HG03575 (cell line): ENCODE results near the gene SPAAR.
"Not testable (repeated sequence)": the region's sequence is repeated elsewhere in the genome, so short reads cannot be mapped to it uniquely, and the experiment has no call there.

Experiments used
- ATAC-seq: cut with Tn5 transposase; IDR thresholded peaks from one replicate; pipeline ENCODE4 v1.9.1; 2021; ENCODE audit not compliant: unreplicated experiment, insufficient number of reproducible peaks, low FRiP score; ENCODE audit errors: extremely low read depth

Gene SPAAR, protein sequence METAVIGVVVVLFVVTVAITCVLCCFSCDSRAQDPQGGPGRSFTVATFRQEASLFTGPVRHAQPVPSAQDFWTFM

DNA sequence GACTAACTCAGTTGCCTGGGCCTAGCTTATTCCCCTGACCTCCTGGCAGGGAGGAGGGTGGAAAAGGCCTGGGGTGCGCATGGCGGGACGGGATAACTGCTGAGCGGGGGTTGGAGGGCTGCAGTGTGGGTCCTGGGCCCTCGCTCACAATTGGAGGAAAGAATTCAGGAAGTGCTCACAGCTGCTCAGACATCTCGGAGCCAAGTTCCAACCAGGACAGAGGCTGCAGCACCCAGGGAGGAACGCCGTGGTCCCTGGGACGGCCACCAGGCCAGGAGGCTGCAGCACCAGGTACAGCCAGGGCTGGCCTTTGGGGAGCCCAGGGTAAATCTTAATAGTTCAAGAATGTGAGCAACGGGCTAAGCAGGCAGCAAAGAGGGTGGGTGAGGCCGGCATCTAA lies at the start of gene SPAAR:
Gene SPAAR (plus strand): TSS at position 217 of the 400 bp plus-strand sequence. CDS start 974 bp downstream, outside the sequence.
- ATAC-seq, result no peak

DNA sequence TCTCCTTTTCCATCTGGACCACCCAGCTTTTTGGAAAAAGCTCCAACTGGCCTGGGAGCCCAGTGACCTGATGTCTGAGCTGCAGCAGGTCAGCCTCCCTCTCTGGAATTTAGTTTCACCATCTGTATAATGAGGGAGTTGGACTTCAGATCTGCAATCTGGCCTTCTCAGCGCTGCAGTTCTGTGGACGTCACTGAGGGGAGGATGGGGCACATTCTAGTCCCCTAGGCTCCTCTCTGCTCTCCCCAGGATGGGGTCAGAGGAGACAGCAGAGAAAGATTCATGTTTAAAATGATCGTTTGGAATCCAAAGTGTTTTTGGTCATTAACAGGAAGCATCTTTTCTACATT lies 49.3 kb upstream of the SPAAR start:
- ATAC-seq, result no peak

DNA sequence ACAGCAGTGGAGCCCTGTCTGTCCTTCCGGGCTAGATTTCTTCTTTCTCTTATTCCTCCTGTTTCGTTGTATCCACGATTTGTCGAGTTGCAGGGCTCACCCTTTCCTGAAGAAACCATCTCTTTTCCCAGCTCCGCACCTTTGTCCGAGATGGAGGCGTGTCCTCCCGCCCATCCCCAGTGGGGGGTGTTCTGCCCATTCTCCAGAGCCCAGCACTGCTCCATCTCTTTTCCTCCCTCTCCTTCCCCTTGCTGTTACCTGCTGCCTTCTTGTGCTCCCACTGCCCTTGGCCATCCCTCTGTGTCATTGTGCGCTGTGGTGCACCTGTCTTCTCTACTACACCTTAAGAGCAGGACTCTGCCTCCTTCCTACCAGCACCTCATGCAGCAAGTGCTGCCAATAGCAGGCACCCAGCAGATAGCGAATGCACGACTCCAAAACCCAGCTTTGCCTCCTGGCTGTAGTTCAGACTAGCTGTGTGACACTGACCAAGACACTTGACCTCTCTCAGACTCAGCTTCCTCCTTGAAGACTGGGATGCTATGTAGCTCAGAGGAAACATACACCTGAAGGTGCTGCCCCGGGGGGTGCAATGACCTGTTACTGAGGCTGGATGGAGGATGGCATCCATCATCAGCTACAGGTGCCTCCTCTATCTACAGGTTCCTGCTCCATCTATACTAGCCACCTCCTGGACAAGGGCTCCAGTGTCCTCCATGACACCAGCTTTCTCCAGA lies 48.0 kb upstream of the SPAAR start:
- no peak for ATAC-seq

DNA sequence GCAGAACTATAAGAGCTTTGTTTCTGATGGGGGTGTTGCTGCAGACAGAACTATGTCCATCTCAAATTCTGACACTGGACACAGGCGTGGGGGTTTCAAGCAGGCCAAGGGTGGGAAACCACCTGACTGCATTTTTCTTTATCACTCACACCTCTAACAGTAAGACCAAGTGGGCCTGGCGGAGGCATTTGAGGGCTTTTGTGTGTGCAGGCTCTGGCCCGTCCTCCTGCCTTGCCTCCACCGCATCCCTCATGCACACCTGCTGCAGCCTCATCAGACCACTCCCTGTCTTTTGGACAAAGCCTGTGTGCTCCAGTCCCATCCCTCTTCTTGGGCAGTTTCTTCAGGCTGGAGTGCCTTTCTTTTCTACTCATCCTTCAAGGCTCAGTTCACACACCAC lies 47.0 kb upstream of the SPAAR start:
- ATAC-seq, result no peak

DNA sequence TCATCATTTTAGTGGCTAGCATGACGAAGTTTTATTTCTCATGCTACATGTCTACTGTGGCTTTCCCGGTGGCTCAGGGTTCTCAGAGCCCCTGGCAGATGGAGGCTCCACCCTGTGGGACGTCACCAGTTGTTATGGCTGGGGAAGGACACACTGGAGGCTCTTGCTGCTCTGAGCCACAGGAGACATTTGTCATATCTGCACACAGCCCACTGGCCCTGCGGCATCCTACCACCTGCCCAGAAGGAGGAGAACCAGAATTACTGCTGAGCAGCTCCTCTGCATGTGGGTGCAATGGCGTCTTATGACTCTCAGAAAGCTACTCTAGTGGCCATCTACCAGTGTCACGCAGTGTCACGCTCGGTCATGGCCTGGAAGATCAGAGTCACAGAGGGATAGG lies 45.7 kb upstream of the SPAAR start:
- no peak for ATAC-seq

DNA sequence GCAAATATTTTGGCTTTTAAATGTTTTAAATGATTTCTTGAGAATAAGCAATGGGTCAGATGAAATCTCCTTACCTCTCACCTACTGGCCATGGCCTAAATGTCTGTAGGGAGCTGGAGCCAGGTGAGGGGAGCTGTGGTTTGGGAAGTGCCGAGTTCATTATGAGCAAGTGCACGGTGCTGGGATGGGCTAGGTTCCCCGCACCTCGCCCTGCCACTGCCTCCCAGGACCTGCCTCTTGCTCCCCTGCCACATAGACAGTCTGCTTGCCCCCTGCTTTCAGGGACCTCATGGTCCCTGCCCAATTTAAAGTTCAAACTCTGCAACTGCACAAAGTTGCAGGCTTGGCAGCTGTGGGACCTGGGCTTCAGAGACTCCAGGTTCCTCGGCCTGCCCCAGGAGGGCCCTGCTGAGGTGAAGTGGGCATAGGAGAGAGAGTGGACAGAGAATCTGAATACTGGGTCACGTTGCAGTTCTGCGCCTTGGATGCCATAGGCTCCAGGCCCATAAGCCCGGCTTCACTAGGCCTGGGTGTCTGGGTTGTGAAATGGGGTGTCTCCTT lies 44.5 kb upstream of the SPAAR start:
- no peak for ATAC-seq

DNA sequence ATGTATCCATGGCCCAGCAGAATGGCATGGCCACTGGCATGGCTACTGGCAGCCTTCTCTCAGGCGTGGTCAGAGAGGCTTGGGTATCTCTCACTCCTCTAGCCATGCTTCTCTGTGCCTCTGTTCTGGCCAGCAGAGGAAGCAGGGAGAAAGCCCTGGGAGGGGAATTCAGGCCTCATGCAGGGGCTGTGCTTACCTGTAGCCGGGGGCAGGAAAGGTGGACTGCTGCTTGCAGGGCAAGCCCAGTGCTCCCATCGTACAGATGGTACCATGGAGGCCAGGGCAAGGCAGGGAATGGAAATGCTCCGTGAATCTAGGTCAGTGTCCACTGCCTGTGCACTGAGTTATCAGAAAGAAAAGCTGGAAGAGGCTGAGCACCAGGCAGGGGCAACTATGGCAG lies 41.8 kb upstream of the SPAAR start:
- no peak for ATAC-seq

DNA sequence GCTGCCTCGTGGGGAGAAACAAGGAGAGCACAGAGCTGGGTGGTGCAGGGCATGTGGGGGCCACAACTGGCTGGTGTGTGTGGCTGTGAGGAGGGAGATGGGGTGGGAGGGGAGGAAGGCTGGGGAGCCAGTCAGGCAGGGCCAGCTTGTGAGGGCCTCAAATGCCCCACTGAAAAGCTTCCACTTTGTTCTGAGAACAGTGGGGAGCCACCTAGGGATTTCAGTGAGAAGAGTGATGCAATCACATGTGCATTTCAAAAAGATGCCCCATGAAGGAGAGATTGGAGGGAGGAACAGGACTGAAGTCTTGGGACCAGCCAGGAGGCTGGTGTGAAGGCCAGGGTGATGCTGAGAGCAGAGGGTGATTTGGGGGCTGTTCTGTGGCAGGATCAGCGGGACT lies 40.4 kb upstream of the SPAAR start:
- no peak for ATAC-seq

DNA sequence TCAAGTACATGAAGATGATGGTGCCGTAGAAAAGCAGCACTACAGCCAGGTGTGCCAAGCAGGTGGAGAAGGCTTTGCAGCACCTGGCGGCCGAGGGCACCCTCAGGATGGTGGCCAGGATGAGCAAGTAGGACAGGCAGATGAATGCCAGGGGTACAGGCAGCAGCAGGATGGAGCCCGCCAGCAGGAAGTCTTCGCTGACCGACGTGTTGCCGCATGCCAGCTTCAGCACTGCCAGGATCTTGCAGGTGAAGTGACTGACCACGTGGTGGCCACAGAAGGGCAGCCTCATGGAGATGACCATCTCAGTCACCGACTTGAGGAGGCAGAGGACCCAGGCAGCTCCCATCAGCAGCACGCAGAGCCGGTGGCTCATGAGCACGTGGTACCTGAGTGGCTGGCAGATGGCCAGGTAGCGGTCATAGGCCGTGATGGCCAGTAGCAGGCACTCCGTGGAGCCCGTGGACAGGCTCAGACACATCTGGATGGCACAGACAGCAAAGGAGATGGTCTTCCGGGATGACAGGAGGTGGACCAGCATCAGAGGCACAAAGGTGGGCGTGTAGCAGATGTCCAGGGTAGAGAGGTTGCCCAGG lies 39.6 kb upstream of the SPAAR start:
- ATAC-seq, result no peak

DNA sequence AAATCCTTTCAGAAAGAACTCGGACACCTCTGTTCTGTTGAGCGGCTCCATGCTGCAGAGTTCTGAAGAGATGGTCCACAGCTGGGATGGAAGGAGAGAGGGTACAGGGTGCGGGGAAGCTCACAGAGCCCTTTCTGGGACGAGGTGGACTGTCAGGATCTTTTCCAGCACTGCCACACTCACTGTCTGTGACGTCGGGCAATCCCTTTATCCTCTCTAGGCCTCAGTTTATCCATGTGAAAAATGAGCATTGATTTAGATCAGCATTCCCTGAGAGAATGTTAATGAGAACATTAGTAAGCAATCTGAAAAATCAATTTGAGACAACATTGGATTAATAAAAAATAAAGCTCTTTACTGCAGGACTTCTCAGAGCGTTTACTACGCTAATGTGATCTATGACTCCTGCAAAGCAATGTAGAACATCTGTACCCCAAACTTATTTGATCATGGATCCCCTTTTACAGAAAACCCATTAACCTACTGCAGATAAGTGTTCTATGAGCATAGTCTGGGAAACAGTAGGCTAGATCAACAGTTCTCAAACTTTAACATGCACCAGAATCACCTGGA lies 38.9 kb upstream of the SPAAR start, which contains the start of gene OR13J1:
Gene OR13J1 (minus strand): TSS at position 51 of the 573 bp plus-strand sequence. CDS start 0 bp downstream, at position 51.
- ATAC-seq, result no peak

DNA sequence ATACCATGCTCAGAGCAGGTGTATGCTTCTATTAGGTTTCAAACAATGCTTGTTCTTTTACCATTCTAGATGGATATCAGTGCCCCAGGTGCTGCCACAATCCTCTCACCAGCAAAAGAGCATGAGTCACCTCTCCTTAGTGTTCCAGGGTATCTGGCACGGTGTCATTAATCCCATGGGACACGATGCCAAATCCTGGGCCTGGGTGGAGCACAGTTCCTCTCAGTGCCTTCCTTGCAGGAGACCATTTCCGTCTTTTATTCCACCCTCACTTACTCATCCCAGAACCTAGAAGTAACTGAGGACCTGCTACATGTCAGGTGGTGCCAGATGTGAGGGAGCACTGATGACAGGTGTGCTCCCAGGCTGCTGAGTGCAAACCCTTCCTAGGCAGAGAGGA lies 37.7 kb upstream of the SPAAR start:
- no peak for ATAC-seq

DNA sequence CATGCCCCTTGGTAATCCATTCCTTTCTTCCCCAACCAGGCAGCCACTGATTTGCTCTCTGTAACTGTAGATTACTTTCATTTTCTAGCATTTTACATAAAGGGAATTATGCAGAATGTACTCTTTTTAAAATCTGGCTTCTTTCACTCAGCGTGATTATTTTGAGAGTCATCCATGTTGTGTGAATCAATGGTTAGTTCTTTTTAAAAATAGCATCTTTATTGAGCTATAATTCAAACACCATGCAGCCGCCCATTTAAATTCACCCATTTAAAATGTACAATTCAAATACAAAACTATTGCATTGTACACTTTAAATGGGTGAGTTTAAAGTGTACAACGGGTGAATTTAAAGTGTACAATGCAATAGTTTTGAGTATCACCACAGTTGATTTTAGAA lies 36.8 kb upstream of the SPAAR start:
- ATAC-seq, result no peak

DNA sequence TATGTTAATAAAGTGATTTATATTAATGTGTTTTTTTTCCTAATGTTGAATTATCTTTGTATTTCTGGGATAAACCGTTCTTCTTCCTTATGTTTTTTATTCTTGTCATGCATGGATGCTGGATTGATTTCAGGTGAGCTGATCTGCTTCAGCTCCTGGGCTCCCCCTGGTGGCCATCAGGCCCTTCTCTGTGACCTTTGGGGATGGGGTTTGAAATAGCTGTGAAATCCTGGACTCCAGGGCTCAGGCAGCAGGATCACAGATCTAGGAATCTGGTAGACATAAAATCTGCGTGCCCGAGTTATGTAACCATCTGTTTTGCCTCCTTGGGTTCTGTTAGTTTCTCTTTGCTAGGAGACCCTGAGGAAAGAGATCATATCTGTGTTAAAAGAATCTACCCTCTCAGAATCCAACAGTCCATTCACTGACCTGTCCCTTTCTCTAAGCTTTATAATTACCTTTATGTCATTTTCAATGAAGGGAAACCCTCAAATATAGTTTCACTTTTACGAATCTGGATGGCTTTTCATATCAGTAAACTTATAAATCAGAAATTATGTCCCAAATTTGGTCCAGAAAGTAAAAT lies 26.9 kb upstream of the SPAAR start:
- ATAC-seq, result no peak

DNA sequence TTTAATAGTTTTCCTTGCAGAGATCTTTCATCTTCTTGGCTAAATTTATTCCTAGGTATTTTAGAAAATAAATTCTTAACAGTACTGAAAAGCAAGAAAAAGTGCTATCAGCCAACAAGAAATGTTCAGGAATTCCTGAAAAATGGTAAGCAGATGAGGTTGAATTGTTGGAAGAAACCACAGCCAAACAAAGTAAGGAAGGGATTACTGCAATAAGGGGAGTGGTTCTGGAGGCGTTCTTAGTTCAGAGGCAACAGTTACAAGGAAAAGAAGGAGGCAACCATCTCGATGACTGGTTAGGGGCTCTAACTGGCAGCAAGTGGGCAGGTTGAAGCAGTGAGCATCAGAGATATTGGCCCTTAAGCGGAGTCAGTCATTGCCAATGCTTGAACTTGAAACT lies 26.3 kb upstream of the SPAAR start:
- ATAC-seq, result no peak

DNA sequence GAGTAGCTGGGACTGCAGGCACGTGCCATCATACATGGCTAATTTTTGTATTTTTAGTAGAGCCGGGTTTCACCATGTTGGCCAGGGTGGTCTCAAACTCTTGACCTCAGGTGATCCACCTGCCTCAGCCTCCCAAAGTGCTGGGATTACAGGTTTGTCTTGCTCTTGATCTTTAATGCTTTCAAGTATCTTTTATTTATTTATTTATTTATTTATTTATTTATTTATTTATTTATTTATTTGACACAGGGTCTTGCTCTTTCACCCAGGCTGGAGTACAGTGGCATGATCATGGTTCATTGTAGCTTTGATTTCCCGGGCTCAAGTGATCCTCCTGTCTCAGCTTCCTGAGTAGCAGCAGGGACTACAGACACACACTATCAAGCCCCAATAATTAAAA lies 24.4 kb upstream of the SPAAR start:
- not testable (repeated sequence) for ATAC-seq

DNA sequence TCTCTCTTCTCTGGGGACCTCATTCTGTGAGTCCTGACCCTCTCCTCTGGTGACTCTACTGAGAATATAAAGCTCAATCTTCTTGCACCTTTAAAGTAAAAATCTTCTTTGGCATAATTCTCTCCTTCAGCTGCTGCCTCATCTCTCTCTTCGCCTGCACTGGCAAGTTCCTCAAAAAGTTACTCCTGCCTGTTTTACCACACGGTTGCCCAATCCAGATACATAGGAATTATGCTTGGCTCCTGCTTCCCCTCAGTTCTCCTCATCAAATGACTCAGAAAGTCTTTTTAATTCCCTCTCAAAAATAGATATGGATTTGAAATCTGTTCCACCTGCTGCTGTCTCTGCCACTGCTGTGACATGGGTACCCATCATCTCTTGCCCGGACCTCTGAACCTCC lies 17.6 kb upstream of the SPAAR start:
- no peak for ATAC-seq

DNA sequence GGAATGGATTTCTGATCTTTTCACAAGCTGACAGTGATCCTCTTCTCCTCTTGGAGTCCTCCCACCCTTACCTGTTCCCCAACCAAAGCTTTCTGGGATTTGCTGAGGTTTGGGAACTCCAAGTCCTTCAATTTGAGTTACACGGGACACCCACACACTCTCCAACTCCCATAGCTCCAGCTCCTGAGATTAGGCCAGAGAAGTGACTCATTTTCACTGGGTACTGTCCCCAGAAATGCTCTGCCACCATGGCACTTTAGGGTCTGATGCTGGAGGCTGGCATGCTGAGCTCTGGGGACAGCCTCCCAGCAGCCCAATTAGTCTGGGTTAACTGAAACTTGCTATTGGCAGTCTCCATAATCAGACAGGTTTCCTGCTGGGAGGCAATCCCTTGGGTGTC lies 17.2 kb upstream of the SPAAR start:
- ATAC-seq, result no peak

DNA sequence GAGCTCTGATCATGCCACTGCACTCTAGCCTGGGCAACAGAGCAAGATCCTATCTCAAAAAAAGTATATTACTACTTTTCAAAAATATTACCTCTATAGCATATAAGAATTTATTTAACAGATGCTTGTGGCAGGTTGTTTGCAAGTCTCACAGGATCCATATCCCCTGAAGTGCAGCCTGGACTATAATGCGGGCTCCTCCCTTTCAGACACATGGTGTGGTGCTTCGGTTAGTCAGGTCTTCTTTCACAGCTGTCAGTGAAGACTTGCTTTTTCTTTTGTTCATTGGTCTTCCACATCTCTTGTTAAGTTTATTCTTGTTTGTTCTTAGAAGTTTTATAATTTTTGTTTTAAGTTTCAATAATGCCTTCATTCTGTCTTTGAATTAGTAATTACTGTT lies 12.7 kb upstream of the SPAAR start:
- ATAC-seq, result no peak

DNA sequence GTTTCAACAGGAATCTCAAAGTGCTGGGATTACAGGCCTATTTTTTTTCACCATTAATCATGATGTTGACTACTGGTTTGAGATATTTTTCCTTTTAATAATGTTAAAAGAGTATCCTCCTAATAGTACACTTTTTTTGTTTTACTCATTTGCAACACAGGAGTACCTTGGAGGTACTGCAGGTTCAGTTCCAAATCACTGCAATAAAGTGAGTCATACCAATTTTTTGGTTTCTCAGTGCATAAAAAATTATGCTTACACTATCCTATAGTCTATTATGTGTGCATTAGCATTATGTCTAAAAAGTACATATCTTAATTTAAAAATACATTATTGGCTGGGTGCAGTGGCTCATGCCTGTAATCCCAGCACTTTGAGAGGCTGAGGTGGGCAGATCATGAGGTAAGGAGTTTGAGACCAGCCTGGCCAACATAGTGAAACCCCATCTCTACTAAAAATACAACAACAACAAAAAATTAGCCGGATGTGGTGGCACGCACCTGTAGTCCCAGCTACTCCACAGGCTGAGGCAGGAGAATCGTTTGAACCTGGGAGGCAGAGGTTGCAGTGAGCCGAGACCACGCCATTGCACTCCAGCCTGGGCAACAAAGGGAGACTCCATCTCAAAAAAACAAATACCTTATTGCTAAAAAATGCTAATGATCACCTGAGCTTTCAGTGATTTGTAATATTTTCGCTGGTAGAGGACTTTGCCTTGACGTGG lies 11.8 kb upstream of the SPAAR start:
- not testable (repeated sequence) for ATAC-seq
